Measurements from ENCODE around the gene MACF1.
"Not testable (repeated sequence)": the region's sequence is repeated elsewhere in the genome, so short reads cannot be mapped to it uniquely, and the experiment has no call there.

The MACF1 gene

DNA sequence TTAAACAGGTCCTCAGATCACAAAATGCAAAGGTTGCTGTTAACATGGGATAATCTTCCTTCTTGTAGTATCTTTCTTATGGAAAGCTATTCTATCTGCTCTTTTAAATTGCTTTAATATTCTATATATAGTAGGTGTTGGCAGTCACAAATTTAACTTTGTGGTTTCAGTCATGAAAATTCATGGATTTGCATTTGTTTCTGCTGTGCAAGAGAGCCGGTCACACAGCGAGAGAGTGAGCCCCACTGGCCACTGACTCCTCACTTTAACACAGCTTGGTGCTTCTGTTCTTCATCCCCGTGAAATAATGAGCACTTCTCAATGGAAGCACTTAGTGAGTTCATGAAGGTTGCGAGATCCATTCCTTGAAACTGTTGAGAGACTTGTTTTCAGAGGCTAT lies 268.8 kb downstream of the MACF1 start:
- DNase-seq, result no peak

DNA sequence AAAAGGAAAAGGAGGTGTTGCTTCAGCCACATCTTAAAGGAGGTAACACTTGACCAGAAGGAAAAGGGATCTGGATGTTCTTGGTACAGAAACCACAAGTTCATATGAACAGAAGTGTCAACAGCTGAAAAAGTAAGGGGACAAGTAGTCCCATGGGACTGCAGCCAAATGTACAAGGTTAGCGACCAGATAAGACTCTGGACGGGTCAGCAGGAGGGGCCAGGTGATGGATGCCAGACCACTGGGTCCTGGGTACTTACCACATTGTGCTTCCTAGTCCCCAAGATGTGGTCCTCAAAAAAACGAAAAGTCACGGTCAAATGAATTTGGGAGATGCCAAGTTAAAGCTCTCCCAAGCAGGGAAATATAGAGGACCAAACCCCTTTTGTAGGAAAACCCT lies 270.3 kb downstream of the MACF1 start:
- no peak for DNase-seq

DNA sequence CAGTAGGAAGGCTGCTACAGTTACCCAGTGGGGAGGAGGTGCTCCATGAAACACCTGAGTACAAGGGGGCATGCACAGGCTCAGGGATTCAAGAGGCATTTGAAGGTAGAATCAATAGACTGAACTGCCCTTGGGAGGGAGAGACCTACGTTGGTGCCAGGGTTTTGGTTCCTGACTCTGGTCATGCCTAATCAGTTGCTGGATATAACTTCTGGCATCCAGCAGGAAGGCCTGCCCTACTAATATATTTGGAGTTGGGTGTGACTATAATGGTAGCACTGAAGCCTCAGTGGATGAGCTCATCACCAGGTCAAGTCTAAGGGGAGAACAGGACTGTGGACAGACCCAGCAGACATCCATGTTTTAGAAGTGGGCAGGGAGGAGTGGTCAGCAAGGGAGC lies 271.1 kb downstream of the MACF1 start:
- not testable (repeated sequence) for DNase-seq

DNA sequence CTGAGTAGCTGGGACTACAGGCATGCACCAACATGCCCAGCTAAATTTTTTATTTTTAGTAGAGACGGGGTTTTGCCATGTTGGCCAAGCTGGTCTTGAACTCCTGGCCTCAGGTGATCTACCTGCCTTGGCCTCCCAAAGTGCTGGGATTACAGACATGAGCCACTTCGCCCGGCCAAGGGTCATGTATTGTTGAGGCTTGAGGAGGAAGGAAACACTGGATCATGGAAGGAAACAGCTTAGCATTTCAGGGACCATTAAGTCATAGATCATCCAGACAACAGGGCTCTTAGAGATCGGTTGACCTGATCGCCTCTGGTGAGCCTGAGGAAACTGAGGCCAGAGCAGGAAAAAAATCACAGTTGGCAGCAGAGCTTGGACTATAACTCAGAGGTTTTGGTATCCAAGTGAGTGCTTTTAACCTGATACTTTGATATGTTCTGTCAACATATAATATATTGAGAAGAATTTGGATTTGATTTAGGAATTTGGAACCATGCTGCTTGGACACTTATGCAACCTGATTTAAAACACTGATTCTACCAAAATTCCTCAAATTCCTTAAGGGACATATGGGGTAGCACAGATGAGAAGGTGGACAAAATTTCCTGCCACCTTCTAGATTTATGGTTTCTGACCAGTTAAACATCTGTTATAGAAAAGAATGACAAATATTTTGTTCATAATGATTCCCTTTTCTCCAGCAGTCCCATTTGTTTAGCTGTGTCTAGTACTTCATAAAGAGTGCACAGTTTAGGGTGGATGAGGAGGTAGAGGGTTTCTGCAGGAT lies 273.8 kb downstream of the MACF1 start:
- no peak for DNase-seq

DNA sequence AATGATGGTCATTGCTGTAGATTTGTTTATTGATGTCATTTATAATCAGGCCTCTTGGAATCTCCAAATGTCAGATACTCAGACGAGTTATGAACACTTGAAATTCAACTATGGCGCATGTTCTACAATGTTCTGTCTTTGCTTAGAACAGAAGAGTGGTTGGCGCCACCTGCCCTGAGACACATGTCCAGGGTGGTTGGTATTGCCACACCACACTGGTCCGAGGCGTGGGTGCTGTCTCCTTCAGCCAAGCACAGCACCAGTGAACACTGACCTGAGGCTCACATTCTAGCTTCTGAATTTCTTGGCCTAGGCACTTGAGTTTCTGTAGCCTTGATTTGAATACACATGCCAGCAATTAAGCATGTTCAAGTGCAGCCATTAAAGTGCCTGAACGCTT lies 276.8 kb downstream of the MACF1 start:
- DNase-seq, result no peak

DNA sequence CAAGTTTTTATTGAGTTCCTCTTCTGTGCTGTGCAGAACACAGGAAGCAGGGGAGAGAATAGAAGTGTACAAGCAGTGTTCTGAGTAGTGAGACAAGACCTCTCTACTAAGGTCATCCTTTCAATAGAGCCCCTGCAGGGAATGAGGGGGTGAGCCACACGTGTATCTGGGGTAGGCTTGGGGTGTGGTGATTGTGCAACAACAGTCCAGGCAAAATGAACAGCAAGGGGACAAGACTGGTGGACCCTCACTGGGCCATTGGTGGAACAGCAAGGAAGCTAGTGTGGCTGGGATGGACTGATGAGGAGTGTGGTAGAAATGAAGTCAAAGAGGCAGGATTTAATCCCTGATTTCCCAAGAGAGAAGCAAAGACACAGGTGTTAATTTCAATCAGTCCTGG lies 278.8 kb downstream of the MACF1 start:
- DNase-seq, result no peak

DNA sequence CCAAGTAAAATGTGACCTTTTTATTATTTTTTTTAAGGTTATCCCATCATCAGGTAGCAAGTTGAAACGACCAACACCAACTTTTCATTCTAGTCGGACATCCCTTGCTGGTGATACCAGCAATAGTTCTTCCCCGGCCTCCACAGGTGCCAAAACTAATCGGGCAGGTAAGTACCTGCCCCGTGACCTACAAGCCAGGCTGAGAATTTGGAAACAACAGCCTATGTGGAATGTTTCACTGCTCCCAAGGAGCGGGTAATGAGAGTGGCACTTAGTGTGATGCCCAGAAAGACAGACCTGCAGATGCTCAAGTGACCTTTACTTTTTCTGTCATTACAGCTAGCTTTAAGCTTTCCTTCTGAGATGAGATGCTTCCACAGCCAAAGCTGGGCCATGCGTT lies 280.1 kb downstream of the MACF1 start:
- DNase-seq, result no peak

DNA sequence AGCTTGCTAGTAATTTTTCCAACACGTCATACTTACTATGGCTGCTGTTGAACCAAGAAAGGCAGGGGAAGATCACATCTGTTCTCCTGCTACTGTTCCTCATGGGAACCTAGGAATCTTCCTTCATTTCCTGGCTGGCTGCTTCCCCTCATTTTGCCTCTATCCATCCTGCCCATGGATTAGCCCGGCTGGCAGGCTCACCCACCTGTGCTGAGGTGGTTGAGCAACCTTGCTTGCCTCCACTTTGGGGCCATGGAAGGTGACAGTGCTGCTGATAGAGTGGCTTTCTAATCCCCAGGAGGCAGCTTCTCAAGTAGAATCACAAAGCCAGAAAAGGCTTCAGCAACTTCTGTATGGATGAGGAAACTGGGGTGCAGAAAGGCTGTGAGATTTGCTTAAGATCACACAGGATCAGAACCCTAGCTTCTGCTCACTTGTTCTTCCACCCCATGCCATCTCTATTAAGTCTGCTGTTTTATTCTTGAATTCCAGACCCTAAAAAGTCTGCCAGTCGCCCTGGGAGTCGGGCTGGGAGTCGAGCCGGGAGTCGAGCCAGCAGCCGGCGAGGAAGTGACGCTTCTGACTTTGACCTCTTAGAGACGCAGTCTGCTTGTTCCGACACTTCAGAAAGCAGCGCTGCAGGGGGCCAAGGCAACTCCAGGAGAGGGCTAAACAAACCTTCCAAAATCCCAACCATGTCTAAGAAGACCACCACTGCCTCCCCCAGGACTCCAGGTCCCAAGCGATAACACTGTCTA lies 280.7 kb downstream of the MACF1 start:
- no peak for DNase-seq

DNA sequence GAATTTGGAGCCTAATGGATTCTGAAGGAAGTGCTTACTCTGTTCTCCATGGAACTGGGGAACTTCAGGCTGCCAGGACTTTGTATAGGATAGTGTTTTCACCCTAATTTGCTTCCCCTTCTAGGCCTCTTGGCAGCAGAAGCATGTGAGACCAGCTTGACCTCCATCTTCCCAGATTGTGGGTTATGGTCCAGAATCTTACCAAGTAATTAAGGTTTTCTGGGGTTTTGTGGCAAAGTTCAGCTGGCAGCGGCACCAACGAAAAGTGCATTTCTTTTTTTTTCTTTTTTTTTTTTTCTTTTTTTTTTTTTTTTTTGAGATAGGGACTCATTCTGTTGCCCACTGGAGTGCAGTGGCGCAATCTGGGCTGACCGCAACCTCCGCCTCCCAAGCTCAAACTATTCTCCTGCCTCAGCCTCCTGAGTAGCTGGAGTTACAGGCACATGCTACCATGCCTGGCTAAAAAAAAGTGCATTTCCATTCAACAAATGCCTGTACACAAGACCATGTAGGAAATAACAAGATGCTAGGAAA lies 283.6 kb downstream of the MACF1 start:
- no peak for DNase-seq

DNA sequence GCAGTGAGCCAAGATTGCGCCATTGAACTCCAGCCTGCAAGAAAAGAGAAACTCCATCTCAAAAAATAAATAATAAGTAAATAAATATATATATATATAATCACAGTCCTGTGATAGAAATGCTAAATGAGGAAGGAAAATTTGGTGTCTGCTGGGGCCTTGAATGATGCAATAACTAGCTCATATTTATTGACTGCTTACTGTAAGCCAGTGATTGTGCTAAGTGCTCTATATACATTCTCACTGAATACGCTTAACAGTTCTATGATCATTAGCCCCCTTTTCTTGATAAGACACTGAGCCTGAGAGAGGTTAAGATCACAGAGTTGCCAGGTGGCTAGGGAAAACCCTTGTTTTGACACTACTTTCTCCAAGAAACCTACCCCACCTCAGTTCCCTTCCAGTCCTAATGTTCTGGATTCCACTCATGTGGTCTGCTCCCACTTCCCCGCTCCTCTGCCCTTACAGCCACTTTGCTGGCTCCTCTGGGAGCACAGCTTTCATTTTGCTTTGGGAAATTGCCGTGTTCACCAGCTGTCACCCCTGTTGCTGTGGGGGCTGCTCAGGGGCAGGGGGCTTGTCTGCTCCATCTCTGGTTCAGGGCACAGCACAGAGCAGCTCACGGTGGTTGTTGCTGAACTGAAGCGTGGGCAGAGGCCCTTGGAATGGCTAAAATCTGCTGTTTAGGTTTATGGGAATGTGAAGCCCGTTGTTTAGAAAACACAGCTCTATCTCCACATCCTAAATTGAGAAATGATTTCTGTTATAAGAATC lies 284.5 kb downstream of the MACF1 start:
- no peak for DNase-seq

DNA sequence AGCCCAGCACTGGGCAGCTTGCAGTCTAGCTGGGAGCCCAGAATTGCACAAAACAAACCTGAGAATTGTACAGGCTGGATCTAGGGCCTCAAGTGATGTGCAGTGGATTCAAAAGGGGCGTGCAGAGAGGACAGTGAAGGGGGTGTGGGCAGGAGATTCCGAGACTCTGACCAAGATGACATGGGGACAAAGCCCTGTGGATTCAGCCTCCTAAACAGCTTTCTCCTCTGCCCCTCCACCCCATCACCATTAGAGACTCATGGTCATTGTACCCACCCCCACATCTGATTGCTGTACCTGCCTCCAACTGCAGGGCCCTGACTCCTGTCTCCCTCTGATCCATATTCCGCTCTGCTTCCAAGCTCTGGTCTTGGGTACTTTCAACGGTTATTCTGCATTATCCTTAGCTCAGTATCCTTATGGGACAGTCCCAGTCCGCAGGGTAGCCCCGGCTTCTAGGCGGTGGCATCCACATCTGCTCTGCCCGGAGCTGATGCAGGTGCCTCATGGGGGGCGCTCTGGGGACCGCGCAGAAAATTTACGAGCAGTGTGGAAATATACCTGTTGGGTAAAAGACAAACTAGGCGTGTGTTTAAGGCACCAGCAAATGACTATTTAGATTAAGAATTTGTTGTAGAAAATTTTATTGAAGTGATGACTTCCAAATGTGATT lies 285.2 kb downstream of the MACF1 start:
- DNase-seq, result no peak

DNA sequence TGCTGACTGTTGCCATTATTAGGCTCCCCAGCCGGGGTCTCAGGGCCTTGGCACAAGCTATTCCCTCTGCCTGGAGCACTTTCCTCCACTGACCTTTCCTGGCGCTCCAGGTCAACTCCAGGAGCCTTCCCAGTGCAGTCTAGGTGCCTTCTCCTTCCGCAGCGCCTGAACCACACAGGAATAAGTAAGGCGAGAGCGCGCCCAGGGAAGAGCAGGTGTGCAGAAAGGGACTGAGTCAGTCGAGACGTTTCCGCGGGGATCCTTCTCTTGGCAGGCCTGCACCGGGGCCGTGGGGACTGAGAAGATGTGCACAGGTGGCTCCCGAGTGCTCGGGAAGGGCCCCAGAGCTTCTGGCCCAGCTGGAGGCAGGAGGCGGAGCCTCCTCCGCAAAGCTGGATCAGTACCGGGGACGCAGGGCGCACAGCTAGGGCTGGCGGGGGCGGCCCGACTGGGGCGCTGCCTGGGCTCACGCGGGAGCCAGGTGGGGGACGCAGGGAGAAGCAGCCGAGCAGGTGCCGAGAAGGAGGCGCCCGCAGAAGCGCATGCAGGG lies 286.2 kb downstream of the MACF1 start:
- no peak for DNase-seq

DNA sequence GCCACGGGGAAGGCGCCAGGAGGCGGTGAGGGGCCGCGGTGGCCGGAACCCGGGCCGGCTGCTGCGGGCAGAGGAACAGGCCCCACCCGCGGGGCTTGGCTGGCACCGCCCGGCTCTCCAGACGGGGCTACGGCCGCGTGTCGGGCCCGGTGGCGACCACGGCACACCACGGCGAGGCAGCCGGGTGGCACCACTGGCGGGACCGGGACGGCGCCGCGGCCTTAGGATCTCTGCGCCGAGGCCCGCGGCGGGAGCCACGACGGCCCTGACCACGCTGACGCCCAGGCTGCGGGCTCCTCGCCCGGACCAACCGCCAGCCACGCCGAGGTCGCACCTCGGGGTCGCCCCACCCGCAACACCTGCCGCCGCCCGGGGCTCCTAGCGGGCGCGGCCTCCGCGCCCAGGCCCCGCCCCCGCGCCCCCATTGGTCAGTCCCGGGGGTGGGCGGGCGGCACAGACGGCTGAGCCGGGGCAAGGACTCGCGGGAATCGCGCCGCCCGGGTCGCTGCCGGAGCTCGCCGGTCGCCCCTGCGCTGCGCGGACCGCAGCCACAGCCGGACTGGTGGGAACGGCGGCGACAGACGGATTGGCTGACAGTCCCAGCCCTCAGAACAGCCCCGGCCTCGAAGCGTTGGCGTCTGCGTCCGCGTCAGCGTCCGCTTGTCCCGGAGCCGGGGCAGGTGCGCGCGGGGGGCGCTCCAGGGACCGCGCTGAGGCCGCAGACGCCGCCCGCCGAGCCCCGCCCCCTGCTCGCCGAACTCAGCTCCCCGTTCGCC lies 286.8 kb downstream of the MACF1 start, which contains the start of gene BMP8A:
TSS of gene BMP8A (plus strand) at position 491 of the 776 bp plus-strand sequence. CDS start 356 bp downstream, outside the sequence.
- DNase-seq, result peak; percentile 44

DNA sequence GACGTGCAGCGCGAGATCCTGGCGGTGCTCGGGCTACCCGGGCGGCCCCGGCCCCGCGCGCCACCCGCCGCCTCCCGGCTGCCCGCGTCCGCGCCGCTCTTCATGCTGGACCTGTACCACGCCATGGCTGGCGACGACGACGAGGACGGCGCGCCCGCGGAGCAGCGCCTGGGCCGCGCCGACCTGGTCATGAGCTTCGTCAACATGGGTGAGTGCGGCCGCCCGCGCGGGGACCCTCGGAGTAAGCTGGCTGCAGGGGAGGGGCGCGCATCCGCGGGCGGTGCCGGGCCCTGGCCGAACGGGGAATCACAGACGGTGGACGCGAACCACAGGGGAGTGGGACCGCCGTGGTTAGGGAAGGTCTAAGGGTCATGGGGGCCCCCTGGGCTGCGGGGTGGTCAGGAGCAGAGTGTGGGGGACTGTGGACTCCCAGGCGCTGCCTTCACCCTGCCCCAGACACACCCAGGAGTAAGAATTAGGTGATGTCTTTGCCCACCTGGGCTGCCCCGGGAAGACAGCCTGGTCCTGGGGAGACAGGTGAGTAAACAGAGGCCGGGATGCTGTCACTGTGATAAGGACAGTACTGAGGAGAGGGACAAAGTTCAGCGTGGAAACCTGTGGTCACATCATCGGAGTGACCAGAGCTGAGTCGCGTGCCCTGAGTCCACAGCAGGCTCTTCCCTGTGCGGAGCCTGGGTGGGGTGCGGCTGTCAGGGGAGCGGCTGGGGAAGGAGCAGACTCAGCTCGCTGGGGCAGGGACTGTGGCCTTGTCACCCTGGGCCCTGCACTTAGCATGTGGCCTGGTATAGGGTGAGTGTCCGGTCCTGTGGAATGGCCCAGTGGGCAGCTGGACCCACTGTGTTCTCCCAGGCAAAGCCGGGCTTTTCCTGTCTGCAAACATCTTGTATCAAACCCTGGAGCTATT lies 287.9 kb downstream of the MACF1 start:
- not testable (repeated sequence) for DNase-seq

DNA sequence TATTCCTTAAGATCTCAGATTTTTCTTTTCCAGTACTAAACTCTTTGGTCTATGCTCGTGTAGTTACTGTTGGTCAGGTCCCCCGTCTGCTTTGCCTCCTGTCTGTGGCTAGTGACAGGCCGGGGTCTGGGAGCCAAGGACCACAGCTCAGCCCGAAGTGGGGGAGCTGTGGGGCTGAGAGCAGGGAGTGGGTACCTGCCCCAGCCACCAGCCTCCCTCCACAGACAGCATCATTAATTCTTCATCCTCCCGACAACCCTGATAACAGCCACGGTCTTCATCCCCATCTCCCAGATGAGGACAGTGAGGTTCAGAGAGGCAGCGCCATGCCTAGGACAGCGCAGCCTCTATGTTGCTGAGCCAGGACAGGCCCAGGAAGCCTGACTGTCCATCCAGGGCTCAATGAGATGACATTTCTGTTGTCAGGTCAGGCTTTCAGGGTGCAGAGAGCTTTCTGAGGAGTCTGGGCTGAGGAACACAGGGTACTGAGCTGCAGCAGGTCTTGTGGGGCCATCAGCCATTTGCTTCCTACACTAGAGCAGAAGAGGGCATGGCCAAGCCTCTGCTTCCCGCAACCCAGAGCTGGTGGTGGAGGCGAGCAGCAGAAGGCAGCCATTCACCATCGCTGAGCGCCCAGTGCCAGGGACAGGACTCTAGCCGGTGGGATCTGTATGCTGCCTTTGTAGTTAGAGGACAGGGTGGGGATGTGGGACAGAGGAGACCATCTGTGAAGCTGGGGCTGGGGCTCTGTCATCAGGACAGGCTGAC lies 288.7 kb downstream of the MACF1 start:
- DNase-seq, result not testable (repeated sequence)

DNA sequence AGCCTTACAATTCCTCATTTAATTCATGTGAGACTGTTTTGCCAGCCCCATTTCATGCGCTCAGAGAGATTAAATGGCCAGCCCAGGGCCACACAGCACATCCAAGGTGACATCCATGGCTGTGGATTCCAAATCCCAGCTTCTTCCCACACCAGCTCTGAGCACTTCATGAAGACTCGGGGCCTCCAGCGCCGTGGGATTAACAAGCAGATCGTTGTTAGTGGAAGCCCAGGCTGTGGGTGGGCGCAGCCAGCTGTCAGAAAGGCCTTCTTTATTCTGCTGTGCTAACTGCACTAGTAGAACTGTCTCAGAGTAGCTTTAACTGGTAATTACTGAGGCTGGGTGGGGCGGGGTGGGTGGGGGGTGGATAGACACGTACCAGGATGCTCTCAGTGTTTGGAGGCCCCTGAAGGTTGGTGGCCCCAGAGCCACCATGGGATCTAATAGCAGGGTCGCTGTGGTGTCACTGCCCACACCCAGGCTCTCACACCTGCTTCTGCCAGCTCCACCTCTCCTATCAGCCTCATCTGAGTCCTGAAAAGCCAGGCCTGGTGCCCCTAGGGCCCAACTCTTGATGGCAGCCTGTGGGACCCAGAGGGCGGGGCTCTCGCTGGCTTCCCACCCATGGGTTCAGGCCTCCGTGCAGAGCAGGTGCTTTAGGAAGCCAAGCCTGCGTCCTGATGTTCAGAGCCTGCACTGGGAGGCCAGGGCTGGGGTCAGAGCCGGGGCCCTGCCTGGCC lies 290.3 kb downstream of the MACF1 start:
- DNase-seq, result no peak

DNA sequence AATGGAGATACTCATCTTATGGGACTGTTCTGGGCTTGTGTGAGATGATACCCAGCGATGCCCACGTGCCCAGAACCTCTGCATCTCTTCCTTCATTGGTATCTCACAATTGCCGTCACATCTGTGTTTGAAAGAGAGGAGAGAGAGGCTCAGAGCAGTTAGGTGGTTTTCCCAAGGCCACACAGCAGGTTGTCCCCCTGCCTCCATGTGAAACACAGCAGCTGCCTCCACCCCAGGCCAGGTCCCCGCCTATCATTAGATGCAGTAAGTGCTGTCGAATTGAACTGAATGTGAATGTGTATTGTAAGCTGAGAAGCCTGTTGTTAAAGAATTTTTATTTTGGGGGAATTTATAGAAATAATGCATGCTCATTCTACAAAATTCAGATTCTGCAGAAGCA lies 292.0 kb downstream of the MACF1 start:
- not testable (repeated sequence) for DNase-seq

DNA sequence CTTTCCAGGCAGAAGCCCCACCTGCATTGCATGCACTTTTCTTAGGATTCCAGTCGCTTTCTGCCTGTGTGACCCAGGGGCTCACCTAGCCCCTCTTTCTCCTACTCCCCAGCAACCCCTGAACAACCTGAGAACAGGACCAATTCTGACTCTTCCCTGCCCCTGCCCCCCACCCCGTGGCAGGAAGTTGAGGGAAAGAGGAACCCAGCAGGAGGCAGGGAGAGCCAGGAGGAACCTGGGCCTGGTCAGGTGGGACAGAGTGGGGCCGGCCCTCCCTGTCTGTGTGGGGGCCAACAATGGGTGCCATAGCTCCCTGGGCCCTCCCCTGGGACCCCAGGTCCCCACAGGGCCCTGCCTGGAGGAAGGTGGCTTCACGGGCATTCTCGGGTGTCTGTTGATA lies 293.1 kb downstream of the MACF1 start:
- DNase-seq, result no peak
